A673 (cell line): ENCODE data around the gene SEMA3A.

Experiments
- CTCF ChIP-seq: fragments of 300-800, 200-600 bp; sonication (generic); conservative IDR thresholded peaks from 2 replicates; pipeline ENCODE4 v1.5.1; 2017; ENCODE audit warnings: low read depth, mild to moderate bottlenecking, antibody characterized with exemption, low read length, moderate library complexity, mixed read lengths
- EZH2 ChIP-seq: fragments of 200-600 bp; sonication (generic); IDR thresholded peaks from 2 replicates; pipeline ENCODE4 v1.6.1; 2017; ENCODE audit warnings: borderline replicate concordance, low read depth, mild to moderate bottlenecking, mixed read lengths, antibody characterized with exemption, low read length; ENCODE audit not compliant: poor library complexity, severe bottlenecking

- TF ChIP-seq CTCF (no peak), EZH2 (no peak)
These were observed 152.9 kb downstream of the SEMA3A start for GRCh38 chr7:84041649-84042048.
